Pons (tissue), 1 donor: ENCODE results near the gene RPL37A.

Experiments used
- DNase-seq: peaks from one replicate; pipeline ENCODE4 v3.0.0-alpha.2; 2016; ENCODE audit warnings: low spot score

The RPL37A gene

DNA sequence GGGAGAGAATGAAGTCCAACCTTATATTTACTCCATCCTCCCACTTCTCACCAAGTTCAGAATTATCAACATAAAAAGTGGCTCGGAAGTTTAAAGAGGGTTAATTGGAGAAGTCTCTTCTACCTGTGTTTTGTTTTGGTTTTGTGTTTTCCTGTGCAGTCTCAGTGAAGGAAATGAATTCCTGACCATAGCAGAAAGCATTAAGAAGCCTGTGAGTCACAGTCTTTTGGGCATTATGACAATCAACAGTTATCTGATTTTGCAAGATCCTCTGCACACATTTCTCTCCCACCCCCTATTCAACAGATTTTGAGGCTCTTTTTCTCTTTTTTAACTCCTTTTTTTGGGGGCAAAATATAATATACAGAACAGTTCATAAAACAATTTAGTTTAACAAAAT lies 8.6 kb upstream of the RPL37A start:
- no peak for DNase-seq

DNA sequence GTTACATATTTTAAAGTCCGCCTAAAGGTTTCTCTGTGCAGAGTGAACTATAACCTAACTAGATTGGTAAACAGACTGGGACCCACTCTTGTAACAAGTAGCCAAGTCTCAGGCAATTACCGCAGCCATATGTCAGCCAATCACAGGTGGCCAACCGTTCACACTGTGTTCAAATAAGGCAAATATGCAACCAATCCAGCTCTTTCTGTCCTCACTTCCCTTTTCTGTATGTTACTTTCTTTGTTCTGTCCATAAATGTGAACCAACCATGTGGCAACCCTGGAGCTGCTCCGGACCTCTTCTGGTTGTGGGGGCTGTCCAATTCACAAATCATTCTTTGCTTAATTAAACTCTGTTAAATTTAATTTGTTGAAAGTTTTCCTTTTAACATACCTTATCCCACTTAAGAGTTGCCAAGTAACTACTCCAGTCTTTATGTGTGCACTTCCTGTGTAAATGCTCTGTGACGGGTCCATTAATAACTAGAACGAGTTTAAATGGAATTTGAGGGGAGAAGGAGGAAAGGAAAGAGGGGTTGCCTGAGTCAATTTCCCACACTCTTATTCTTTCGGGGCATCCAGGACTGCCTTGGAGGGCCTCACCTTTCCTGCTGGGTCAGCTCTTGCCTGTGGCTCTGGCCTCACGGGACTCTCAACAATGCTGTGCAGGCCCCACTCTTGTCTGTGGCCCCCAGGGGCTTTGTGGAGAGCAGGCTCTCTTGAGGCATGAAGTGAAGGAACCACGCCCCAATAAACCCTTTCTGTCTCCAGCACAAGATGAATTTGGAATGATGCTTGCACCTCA lies 6.6 kb upstream of the RPL37A start:
- DNase-seq = no peak

DNA sequence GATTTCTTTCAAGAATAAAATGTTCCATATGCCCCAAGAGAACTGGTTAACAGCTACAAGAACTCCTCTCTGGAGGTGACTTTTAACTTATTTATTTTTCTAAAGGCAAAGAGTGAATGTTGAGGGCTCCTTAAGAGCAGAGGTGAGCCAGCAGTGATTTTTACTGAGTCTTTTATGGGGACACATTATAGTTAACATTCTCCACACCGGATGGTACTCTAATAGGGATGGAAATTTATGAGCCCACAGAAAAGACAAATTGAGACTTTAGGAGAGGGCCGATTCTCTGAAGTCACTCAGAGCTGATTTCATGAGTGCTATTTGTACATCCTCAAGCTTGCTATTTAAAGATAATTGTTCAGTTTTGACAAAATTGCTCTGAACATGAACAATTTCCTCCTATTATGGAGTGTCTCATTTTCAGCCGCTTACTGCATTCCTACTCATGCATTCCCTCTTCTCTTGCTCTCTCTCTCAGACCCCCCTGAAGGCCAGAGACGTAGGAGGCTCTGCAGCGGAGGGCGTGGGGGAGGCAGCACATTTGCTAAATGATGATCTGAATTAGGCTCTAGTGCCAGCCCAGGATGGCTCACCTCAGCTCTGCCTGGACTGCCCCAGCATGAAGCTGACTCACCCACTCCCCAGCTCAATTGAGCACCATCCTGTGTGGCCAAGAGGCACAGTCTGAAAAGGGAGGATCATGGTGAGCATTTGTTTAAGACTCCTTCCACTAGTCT lies 5.9 kb upstream of the RPL37A start:
- no peak for DNase-seq

DNA sequence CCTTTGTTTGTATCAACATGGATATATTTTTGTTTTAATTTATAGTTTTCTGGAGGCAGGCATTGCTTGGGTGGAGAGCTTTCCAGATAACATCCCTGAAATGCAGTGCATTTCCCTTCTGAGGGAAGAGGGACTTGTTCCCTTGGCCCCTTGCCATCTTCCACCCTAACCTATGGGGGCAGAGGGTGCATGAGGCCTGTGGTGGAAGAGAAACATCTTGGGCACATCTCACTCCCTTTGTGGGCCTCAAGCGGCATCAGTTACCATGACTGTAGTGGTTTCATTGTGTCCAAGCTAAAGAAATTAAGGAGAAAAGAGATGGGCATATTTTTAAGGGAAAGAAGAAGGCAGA lies 5.3 kb upstream of the RPL37A start:
- DNase-seq = no peak

DNA sequence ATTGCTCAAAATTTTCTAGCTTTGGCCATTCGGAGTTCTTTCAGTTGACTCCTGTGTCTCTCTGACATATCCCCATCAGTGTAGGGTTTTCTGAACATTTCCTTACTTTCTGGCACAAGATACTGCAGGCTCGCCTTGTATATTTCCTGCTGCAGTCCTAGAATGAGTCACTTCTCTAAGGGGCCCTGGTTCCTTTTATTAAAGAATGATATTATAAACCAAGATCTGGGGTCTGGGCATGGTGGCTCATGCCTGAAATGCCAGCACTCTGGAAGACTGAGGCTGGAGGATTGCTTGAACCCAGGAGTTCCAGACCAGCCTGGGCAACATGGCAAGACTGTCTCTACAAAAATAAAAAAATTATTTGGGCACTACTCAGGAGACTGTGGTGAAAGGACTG lies 3.0 kb upstream of the RPL37A start:
- no peak for DNase-seq

DNA sequence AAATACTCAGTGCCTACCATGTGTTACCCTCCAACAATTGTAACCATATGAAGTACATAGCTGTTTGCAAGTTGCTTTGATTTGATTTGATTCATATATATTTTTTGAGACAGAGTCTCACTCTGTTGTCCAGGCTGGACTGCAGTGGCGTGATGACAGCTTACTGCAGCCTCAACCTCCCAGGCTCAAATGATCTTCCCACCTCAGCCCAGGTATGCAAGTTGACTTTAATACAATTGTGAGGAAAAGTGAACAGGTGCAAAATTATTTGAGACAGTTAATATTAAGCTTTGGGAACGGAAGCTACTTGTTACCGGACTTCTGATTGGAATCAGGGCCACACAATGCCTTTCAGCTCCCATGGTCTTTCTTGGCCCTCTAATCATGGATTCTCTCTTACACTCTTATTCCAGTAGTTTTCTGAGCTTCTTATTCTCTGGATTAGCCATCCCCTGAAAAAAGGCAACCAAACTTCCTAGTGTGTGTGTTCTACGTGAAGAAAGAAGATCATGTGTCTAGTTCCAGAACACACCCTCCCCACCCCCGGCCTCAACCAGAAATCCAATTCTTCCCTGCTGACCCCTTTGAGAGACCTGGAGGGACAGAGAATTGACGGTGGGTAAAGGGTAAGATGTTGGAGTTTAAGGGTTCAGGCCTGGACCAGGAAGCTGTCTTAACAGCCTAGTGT lies 1.1 kb upstream of the RPL37A start:
- no peak for DNase-seq

DNA sequence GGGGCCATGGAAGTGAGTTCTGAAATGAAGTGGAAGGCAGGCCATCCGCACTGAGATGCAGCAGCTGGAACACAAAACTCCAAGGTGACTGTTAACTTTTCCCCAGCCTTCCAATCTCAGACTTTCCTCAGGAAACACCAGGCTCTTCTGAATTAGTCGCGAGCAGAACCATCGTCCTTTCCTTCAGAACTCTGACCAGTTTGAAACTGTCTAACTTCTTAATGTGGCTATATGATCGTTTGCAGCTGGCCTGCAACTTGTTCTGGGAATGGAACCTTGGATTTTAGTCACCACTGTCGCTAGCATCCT lies 620 bp upstream of the RPL37A start:
- DNase-seq = no peak

DNA sequence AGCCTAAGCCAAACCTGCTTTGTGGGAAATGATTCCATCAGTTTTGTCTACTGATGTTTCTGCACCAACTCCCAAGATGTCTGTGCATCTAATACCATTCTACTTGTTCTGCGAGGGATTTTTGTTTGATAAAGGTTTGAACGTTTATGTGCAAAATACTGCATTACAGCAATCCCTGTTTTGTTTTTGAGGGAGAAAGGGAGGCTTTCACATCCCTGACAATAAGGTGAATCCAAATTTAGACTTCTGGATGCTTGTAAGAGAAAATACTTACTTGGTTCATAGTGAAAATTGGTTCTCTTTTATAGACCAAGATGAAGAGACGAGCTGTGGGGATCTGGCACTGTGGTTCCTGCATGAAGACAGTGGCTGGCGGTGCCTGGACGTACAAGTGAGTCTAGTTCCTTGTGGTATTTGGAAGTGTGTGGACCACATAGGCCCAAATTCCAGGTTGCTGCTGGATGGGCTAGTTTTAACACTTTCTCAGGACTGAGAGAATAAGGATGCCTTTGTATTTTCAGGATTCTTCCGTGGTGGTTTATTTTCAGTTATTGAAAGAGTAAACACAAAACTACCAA lies 1.1 kb downstream of the RPL37A start:
- DNase-seq = no peak

DNA sequence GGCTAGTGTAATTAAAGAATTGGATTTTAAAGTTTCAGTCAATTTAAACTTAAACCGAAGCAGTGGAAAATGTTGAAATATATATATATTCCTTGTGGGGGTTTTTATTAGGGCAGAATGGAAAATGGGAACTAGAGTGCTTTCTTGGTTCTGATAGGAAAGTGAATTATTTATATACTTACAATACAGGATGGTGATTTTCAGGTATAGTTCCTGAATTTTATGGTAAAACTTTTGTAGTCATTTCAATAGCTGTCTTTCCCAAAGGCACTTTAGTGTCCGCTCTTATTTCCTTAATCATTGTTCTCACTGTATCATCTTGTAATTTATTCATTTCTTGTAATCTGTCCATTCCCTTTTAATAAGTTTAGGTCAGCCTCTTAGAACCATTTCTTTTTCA lies 1.9 kb downstream of the RPL37A start:
- no peak for DNase-seq

DNA sequence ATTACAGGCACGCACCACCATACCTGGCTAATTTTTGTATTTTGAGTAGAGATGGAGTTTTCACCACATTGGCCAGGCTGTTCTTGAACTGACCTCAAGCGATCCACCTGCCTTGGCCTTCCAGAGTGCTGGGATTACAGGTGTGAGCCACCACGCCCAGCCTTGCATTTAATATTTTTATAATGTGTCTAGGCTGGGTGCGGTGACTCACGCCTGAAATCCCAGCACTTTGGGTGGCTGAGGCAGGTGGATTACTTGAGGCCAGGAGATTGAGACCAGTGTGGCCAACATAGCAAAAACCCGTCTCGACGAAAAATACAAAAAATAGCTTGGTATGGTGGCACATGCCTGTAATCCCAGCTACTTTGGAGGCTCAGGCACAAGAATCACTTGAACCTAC lies 3.2 kb downstream of the RPL37A start:
- no peak for DNase-seq

DNA sequence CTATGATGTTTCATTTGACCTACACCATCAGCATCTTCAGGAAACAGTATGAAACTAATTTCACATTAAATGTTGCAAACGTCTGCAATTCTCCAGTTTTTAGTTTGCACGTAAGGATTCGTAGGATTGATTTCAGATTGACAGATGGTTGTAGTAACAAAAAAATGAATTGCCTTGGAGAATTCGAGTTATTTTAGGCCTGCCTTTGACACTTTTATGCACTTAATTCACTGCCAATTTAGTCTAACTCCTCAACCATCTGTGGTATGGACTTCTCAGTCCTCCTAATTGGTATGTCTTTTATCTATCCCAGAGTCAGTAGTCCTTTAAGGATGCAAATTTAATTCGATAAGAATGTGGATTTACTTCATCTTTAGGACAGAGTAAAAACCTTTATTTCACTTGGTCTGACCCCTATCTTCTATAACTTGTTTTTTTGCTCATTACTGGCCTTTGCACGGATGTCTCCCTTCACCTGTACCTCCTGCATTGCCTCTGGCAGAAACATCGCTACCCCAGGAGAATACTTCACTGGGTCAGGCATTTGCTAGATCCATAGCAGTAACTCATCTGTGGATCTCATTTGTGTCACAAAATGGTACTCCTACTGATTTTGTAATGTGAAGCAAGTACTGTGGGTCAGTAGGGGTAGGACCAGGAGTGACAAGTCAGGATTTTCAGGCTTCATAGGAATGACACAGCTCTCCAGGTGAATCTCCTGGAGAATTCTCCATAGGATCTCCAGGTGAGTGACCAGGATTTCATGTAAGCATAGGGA lies 3.9 kb downstream of the RPL37A start:
- no peak for DNase-seq

DNA sequence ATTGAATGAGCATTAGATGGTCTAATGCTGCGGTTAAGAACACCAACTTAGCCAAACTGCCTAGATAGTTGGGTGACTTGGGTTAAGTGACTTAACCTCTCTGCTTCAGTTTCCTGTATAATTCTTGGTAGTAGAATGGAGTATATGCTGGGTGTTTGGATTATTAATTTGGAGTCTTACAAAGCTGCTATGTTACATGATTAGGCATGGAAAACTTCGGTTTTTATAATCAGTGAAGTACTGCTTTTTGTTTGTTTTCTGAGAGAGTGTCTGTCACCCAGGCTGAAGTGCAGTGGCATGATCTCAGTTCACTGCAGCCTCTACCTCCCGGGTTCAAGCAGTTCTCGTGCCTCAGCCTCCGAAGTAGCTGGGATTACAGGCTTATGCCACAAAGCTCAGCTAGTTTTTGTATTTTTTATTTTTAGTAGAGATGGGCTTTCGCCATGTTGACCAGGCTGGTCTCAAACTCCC lies 4.5 kb downstream of the RPL37A start:
- no peak for DNase-seq

DNA sequence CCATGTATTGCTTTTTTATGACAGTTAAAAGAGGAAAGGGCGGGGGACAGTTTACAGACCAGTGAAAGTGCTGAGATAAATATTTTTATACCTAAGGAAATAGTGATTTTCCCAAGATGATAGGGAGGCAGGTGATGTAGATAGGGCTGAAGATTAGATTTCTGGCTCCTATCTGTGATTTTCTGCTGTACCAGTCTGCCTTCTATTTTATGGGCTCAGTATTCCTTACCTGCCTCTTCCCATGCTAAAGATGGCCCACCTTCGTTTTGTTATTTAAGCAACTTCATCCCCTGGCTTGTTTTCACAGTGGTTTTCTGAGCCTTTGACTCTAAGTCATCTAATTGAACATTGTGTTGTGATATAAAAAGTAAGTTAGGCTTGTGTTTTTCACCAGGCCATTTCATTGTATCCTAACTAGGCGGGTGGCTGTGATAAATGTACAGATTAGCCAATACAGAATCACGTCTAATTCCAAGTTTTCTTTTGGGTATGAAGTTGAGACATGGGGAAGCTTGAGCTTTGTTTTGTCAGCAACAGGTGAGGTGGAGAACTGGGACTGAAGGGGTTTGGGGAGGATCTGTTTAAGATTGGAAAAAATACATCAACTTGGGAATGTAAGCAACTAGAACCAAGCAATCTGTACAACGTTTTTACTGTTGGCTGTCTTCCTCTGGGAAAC lies 5.2 kb downstream of the RPL37A start:
- no peak for DNase-seq

DNA sequence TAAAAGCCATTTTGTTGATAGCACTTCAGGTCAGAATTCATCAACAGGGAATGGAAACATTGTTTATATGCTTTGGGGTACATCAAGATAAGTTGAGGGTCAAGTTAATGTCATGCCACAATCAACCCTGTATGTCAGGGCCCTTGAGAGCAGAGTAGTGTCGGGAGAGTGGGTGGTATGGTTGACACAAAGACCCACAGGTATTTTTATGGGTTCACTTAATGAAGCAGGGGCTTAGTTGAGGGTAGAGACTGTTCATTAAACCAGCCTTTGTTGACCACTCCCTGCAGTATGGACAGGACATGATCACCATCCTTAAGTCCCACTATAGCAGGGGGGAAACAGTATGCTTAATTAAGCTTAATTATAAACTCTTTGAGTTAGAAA lies 5.7 kb downstream of the RPL37A start:
- no peak for DNase-seq

DNA sequence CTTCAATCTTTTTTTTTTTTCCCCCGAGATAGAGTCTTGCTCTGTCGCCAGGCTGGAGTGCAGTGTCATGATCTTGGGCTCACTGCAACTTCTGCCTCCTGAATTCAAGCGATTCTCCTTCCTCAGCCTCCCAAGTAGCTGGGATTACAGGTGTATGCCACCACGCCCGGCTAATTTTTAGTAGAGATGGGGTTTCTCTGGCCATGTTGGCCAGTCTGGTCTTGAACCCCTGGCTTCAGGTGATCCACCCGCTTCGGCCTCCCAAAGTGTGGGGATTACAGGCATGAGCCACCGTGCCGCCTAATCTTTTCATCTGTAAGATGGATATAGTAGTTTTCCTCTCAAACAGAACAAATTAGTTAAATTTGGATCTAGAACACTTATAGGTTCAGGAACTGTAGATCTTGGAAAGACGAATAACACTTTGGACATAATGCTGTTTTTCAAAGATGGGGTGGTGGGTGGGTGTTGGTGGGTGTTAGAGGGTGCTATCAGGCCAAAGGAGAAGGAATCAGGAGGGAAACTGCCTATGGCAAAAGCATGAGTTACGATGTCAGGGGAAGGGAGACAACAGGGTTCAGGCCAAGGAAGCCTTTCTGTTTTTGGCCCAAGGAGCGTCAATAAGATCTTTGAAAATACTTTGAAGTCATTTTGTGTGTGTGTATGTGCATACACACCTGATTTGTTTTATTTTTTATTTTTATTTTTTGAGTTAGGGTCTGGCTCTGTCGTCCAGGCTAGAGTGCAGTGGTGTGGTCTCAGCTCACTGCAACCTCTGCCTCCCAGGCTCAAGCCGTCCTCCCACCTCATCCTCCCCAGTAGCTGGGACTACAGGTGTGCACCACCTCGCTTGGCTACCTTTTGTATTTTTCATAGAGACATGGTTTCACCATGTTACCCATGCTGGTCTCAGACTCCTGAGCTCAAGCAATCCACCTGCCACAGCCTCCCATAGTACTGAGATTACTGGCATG lies 6.8 kb downstream of the RPL37A start:
- no peak for DNase-seq

DNA sequence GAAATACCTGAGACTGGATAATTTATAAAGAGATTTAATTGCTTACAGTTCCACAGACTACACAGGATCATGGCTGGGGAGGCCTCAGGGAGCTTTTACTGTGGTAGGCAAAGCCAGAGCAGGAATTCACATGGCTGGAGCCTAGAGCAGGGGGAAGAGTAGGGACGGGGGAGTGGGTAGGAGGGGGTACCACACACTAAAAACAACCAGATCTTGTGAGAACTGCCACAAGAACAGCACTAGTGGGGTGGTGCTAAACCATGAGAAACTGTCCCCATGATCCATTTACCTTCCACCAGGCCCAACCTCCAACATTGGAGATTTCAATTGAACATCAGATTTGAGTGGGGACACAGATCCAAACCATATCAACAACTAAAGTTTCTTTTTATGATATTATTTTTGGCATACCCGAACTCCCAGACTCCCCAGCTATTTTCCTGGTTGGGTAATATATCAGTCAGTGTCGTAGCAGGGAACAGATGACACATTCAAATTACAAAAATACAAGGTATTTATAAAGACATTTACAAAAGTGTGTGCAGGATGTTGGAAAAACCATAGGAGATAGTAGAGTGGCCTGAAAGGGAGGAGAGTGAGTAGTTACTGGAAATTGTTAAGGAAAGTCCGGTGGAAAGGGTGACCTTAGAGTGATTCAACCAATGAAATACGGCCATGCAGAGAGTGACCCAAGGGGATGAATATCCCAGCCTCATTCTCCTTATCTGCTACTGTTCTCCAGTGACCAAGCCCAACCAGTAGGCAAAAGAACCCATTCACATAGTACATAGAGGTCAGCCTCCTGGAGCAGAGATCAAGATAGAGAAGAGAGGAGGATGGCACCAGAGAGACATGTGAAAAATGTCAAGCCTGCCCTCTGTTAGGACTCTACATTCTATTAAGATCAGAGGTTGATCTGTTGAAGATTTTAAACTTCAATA lies 8.8 kb downstream of the RPL37A start:
- DNase-seq = no peak

DNA sequence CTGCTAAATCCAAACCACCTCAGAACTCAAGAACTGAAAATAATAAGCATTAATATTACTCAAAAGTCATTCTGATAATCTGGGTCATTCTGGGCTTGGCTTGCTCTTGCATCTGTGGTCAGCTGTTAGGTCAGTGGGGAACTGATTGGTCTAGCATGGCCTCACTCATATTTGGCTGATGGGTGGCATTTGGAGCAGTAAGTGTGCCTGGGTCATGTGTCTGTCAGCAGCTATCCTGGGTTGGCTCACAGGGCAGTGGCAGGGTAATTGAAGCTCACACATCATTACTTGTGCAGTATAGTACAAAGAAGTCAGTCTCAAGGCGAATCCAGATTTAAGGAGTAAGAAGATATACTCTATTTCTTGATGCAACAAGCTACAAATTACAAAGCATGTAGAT lies 9.6 kb downstream of the RPL37A start:
- DNase-seq = no peak

DNA sequence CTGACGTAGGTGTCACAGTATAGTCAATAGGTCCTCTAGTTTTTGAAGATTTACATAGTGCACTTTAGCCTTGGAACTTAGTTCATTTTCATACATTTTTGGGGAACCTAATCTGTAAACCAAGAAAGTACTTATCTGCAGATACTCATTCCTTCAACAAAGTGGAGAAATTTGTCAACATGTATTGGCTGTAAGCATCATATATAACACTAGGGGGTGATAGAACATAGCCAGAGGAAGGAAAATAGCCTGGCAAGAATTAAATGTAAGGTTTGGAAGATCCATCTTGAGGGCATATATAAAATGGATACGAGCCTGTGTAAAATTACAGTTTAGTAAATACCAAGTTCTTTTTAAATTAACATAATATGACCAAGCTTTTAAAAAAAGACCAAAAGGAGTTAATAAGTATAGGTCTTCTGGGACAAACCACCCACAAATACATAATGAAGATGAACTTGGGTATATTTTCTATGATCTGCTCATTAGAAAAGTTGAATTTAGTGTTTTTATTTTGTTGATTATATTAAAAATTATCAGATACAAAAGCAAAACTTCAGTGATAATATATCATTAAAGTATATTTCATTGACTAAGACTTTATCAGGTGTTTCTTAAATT lies 18.2 kb downstream of the RPL37A start:
- peak; percentile 68 for DNase-seq
